NCI-H1930 (cell line): ENCODE results near the gene PLXNA3.
A peak's percentile ranks its signal among the peaks of the same experiment; 100 is the strongest.
"Not testable (repeated sequence)": the region's sequence is repeated elsewhere in the genome, so short reads cannot be mapped to it uniquely, and the experiment has no call there.

ENCODE experiments used
- DNase-seq, 2 experiments: peaks; one replicate each; lab custom pipeline; 2025; lab: John Stamatoyannopoulos, UW

Gene PLXNA3

DNA sequence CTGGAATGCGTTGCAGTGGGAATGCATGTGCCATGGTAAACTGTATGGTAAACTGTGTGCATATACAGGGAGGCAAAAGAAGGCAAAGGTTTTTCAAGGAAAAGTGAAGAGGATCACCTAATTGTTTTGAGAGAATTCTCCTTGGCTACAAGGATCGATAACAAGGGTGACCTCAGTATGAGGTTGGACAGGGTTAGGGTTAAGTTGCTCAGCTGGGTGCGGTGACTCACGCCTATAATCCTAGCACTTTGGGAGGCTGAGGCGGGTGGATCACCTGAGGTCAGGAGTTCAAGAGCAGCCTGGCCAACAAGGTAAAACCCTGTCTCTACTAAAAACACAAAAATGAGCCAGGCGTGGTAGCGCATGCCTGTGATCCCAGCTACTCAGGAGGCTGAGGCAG is 43.3 kb downstream of the PLXNA3 start:
- DNase-seq: not testable (repeated sequence)

DNA sequence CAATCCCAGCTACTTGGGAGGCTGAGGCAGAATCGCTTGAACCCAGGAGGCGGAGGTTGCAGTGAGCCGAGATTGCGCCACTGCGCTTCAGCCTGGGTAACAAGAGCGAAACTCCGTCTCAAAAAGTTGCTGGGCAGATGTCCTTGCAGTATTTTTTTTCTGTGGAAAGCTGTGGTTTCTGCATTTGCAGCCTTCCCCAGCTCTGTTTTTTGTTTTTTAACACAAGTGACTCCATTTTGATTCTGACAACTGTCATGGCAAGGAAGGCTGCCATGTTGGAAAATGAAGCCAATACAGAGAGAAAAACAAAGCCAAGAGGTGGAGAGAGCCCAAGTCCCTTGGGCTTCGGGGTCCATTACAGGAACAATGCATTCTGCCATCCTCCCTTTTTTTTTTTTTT is 44.0 kb downstream of the PLXNA3 start:
- DNase-seq: no peak

GRCh38 chrX:154502989-154503388 is 44.9 kb downstream of the PLXNA3 start:
- no peak for DNase-seq

DNA sequence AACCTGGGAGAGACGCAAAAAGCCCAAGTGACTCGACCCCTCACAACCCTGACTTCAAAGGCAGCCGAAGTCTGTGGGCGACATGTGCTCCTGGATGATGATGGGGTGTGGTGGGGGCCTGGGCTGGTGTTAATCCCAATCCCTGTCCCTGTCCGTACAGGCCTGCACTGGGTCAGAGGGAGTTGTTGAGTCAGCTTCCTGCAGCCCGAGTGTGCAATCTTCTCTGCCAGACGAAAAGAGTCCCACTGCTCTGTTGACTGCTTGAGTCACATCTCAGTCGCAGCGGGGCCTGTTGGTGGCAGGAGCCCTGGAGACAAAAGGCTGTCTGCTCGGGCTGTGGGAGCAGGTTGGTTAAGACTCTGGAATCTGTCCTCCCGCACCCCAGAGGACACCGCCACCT is 47.7 kb downstream of the PLXNA3 start:
- no peak for DNase-seq

DNA sequence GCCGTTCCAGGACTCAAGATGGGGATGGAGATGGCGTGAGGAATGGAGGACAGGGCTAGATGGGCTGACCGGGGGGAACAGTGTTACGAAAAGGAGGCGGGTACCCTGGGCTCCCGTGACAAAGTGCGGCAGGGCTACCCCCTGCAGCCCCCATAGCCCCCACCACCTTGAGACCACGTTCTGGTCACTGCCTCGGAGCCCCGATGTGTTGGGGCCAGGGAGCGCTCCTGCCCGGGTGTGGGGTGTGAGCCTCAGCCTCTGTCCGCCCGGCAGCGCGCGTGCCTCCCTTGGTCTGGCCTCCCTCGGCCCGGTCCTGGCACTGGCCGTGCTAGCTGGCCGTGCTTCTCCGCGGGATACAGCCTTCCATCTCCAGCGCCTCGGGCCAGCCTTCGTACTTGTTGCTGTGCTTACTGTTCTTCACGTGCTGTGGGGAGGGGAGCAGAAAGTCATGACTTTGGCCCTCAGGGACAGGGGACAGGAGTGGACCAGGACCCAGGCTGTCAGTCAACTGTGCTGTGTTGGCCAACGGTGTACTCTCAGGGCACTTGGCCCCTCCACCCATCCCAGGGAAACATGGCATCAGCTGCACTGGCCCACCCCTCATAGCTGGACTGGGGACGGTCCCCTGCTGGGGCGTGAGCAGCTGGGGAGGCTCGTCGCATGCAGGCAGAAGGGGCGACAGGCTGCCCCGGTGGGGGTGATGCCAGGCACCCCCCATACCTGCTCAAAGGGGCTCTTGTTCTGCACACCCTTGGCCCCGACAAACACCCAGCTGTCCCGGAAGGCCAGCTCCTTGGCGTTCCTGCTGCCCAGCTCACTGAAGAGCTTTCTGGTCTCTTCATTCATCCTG is 48.6 kb downstream of the PLXNA3 start:
- DNase-seq: no peak

DNA sequence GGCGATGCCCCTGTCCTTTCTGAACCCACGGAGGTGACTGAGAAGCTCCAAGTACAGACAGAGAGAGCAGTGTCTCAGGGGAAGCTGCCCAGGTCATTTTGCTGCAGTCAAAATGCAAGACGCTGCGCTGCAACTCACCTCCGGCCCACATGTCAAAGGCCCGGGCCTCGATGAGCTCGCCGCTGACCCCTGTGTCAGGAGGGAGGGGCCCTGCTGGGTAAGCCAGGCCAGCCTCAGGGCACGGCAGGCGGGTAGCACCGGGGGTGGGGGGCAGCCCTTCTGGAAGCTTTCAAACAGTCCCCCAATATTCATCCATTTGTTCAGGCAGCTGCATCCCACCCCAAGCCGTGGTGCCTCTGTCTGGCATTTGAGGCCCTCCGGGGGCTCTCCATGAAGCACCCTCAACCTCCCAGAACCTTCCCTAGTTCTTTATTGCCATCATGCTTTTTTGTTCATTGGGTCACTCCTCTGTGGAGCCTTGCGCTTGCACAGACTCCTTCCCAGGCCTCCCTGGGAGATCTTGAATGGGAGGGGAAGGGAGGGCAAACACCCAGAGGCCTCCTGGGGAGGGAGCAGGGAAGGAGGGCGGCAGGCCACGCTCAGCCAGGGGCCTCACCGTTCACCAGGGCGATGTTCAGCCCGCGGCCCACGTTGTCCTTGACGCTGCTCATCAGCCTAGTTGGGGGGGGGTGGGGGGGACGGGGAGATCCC is 49.7 kb downstream of the PLXNA3 start:
- DNase-seq: no peak

- DNase-seq: no peak
These were observed 50.3 kb downstream of the PLXNA3 start for GRCh38 chrX:154508384-154508745.

DNA sequence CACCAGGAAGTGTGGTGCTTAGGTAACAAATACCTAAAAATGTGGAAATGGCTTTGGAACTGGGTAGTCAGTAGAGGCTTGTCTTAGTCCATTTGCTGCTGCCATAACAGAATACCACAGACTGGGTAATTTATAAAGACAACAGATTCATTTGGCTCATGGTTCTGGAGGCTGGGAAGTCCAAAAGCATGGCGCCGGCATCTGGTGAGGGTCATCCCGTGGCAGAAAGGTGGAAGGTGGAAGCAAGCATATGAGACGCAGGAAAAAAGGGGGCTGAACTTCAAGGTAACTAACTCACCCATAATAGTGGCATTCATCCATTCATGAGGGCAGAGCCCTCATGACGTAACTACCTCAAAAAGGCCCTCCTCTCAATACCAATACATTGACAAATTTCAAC is 51.4 kb downstream of the PLXNA3 start:
- no peak for DNase-seq

DNA sequence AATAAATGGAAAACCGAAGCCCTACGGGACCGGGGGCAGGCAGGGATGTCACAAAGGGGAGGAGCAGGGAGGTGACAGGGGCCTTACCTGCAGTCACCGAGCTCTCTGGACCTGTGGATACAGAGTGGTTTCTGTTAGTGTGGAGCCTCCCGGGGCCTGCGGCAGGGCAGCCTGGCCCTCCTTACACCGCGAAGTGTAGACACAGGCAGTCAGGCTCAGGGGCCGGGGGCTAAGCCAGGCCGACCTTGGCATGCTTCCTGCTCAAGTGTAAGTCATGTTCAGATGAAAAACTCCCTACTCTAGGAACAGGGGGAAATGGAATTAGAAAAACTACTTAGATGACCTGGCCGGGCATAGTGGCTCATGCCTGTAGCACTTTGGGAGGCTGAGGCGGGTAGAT is 53.7 kb downstream of the PLXNA3 start:
- no peak for DNase-seq

- DNase-seq: no peak
These were observed 54.9 kb downstream of the PLXNA3 start for GRCh38 chrX:154512879-154513553.

DNA sequence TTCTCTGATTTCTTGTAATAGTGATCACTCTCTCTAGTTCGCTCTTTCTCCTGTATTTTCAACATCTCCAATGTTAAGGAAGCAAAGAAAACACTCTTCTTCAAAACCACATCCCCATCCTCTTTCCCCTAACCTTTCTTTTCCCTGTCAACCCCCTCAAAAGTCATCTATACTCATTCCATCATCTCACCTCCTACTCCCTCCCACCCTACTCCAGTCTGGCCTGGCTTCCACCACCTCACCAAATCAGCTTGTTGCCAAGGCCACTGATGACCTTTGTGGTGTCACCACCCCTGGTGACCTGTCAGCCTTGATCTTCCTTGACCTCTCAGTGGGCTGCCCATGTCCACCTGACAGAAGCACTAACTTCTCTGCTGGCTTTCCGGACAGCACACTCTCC is 55.6 kb downstream of the PLXNA3 start:
- DNase-seq: no peak

- no peak for DNase-seq
These were observed 57.2 kb downstream of the PLXNA3 start for GRCh38 chrX:154515090-154515965.

DNA sequence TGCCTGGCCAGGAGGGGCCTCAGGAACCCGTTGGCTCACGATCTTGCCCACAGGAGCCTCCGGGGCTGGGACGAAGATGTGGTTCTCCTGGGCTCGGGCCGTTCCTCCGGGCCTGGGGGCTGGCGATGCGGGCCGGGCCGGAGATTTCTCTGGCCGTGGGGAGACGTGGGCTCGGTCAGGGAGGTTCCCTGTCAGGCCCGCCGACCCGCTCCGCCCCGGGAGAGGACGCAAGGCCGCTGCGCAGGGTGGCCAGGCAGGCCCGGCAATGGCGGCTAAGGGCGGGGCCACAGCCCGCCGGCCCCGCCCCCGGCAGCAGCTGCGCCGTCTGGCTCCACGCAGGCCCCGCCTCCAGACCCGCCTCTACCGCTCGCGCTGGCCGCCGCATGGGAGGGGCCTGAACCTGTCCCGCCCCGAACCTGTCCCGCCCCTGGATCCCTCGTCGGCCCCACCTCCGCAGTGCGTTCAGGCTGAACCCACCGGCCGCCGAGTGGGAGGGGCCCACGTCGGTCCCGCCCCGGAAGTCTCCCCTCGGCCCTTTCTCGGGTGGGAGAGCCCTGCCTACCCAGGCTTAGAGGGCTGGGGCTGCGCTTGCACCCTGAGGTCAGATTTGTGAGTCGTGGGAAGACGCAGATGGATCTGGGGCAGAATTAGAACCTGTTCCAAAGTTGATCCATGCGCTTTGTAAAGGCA is 58.0 kb downstream of the PLXNA3 start, which contains the start of gene FAM3A:
TSS of gene FAM3A (minus strand) at position 267 of the 690 bp plus-strand sequence. CDS start 460 bp downstream, outside the sequence.
- peak; percentile 83 to 86 for DNase-seq

- no peak for DNase-seq
These were observed 58.6 kb downstream of the PLXNA3 start for GRCh38 chrX:154516656-154517100.

DNA sequence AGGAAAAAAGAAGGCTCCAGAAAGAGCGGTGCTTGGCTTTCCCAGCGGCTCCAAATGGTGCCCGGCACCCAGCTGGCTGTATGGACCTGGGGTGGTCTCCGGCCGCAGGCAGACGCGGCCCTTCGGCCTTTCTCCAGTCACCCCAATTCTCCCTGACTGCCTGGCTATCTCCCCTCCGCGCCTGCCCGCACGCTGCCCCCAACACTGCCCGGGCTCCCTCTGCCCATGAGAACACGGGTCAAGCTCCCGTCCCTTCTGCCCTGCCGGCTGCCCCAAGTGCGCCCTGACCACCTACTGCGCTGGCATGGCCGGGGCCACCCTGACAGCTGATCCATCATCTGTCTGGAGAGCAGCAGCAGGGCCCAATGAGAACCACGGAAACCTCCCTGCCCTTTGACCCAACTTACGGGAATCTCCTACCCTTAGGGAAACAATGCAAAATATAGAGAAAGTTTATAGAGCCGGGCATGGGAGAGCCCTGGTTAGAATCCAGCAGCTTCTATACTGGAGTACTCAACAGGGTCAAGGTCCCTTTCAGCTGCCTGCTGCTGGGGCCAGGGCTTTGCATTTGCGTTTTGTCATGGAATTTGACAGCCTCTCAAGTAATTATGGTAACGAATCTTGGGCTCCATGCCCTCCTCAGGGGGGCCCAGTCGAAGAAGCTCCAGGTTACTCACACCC is 59.2 kb downstream of the PLXNA3 start:
- DNase-seq: no peak

DNA sequence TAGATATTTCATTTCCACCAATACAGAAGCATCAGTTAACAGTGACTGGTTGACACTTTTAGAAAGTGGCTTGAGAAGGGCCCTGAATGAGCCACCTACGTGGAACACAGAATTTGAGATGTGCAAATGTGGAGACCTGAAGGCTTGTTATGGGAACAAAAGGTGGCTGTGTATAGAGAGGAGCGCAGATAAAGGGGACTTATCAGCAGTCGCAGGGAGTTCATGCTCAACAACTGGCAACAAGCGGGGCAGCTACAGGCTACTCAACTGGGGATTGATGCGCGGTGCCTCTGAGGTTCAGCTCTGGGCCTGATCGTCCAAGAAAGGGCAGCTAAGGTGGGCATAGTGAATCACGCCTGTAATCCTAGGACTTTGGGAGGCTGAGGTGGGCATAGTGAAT is 61.3 kb downstream of the PLXNA3 start:
- DNase-seq: no peak

DNA sequence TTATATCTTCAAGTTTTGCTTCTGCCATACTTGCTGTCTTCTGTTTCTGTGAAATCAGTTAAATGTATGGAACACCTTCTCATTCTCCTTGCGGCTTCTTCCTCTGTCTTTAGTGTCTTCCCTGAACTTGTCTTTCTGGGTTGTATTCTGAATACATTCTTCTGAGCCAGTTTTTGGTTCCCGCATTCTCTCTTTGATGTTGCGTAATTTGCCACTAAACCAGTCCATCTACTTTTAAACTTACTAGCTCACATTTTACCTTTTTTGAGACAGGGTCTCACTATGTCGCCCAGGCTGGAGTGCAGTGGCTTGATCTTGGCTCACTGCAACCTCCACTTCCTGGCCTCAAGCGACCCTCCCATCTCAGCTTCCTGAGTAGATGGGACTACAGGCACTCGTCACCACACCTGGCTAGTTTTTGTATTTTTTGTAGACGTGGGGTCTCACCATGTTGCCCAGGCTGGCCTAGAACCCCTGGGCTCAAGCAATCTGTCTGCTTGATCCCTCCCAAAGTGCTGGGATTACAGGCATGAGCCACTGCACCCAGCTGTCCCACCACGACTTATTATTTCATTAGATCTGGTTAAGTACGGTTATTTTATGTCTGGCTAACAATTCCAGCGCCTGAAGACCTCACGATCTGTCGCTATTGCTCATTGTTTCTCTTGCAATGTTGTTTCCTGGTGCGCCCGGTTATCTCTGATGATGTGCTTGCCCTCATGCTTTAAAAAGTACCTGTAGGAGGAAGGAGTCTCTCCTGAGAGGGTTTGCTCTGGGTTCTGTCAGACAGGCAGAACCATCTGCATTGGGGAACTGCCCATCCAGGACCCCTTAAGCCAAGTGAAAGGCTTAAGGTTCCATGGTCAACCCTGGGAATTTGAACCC is 67.8 kb downstream of the PLXNA3 start:
- no peak for DNase-seq

DNA sequence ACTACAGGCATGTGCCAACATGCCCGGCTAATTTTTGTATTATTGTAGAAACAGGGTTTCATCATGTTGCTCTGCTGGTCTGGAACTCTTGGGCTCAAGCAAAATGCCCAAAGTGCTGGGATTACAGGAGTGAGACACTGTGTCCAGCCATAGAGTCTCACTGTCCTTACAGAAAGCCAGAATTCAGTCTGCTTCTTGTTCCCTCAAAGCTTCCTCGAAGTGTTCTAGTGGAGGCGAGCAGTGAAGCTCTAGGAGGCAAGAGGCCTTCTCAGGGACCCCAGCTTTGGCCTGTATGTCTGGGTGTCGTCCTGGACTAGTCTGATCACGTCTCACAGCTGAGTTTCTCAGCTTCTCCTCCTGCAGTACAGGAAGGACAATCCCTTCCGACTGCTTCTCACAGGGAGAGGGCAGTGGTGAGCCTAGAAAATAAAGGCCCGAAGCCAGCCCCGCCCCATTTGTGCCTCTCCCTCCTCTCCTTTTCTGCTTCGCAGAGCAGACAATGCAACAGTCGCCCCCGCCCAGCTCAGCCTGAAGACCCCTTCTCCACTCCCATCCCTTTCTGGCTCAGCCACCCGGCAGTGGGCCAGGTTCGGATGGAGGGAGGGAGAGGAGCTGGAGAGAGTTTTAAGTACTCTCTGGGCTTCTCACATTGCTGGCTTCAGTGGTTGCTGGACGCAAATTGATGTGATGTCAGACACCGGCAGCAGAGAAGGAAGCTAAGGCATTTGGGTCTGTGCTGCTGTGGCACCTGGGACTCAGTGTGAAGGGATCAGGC is 69.0 kb downstream of the PLXNA3 start:
- peak; percentile 48 for DNase-seq
